ENCODE data around the gene DGLUCY. TPM values are rescaled to one million over a fixed set of nuclear protein-coding genes. Genes with fewer than 3 reads are reported as not detected.

The DGLUCY gene
- total and polyA plus RNA-seq, 4 donors, result 17.9 to 58.1 (median 24.9) TPM

DNA sequence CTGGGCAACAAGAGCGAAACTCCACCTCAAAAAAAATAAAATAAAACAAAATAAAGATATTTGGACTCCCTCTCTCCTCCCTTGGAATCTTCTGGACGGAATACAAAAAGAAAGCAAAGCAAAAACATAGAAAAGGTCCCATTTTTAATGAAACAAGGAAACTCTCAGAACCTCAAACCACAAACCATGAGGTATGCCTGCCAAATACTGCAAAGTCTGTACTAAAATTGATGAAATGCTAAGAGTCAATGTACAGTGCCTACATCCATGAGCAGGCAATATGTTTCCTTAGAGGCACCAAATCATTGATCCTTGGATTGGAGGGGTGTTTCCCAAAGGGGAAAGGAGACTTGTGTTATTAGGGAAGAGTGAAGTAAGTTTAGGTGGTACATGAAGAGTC, 45.2 kb upstream of the DGLUCY start:
- Histone ChIP-seq H3K9me3 (ENCODE audit: control insufficient read depth in 4 of 4, low read length in 3 of 4) (no peaks in the 10 kb centered on the region), H3K9ac (ENCODE audit: low read depth in 1 of 2, low read length in 2 of 2) (no peak overlapping the region), H3K27me3 (ENCODE audit: control insufficient read depth in 4 of 4, insufficient read depth in 4 of 4, low read length in 3 of 4) (no peaks in the 10 kb centered on the region), H3K4me1 (ENCODE audit: control insufficient read depth in 4 of 4, insufficient read depth in 4 of 4, low read length in 3 of 4) (no peaks in the 10 kb centered on the region), H3K4me3 (ENCODE audit: low read depth in 1 of 3, low read length in 3 of 3) (no peak overlapping the region), H3K36me3 (ENCODE audit: control insufficient read depth in 4 of 4, insufficient read depth in 3 of 4, low read depth in 1 of 4, low read length in 3 of 4) (no peaks in the 10 kb centered on the region), H3K27ac (ENCODE audit: low read depth in 1 of 2, low read length in 2 of 2) (no peak overlapping the region)
- TF ChIP-seq, protein P1, sequence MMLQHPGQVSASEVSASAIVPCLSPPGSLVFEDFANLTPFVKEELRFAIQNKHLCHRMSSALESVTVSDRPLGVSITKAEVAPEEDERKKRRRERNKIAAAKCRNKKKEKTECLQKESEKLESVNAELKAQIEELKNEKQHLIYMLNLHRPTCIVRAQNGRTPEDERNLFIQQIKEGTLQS (IDR thresholded peaks at IDR 0.05), result no peak
- TF ChIP-seq YY1 (IDR thresholded peaks at IDR 0.05), result no peak
- TF ChIP-seq TAF1 (conservative IDR thresholded peaks at IDR 0.05), result no peak
- no peak for TF ChIP-seq NR2F2 (IDR thresholded peaks at IDR 0.05)
- no peak for TF ChIP-seq RAD21 (IDR thresholded peaks at IDR 0.05)
- TF ChIP-seq SP1 (IDR thresholded peaks at IDR 0.05), result no peak
- WGBS, result 95% methylated on average over 2 of the region's 2 CpGs
- DNase-seq (ENCODE audit: low spot score), result no peak

DNA sequence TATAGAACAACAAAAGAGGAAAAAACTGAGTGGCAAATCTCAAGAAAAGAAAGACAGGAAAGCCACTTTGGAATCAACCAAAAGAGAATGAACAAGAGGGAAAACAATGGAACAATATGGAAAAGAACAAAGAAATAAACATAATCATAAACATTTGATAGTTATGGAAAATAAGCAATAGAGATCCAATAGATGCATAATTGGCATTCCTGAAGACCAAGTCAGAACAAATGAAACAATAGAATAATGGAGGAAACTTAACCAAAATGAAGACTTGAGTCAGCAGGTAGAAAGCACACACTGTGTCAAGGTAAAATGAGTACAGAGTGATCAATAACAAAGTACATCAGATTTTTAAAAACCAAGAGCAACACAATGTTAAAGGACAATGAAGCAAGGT, 43.3 kb upstream of the DGLUCY start:
- DNase-seq (ENCODE audit: low spot score), result no peak
- H3K9ac ChIP-seq (ENCODE audit: low read depth in 1 of 2, low read length in 2 of 2), result no peak overlapping the region
- TF ChIP-seq EGR1 (IDR thresholded peaks at IDR 0.05; ENCODE audit: low read depth in 2 of 2), result no peak
- TF ChIP-seq NR2F2 (IDR thresholded peaks at IDR 0.05), result no peak
- no peak for TF ChIP-seq SP1 (IDR thresholded peaks at IDR 0.05)
- no peak for TF ChIP-seq RXRA (IDR thresholded peaks at IDR 0.05)
- TF ChIP-seq, protein P2, sequence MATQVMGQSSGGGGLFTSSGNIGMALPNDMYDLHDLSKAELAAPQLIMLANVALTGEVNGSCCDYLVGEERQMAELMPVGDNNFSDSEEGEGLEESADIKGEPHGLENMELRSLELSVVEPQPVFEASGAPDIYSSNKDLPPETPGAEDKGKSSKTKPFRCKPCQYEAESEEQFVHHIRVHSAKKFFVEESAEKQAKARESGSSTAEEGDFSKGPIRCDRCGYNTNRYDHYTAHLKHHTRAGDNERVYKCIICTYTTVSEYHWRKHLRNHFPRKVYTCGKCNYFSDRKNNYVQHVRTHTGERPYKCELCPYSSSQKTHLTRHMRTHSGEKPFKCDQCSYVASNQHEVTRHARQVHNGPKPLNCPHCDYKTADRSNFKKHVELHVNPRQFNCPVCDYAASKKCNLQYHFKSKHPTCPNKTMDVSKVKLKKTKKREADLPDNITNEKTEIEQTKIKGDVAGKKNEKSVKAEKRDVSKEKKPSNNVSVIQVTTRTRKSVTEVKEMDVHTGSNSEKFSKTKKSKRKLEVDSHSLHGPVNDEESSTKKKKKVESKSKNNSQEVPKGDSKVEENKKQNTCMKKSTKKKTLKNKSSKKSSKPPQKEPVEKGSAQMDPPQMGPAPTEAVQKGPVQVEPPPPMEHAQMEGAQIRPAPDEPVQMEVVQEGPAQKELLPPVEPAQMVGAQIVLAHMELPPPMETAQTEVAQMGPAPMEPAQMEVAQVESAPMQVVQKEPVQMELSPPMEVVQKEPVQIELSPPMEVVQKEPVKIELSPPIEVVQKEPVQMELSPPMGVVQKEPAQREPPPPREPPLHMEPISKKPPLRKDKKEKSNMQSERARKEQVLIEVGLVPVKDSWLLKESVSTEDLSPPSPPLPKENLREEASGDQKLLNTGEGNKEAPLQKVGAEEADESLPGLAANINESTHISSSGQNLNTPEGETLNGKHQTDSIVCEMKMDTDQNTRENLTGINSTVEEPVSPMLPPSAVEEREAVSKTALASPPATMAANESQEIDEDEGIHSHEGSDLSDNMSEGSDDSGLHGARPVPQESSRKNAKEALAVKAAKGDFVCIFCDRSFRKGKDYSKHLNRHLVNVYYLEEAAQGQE (IDR thresholded peaks at IDR 0.05), result no peak
- no peak for TF ChIP-seq HNF4G (IDR thresholded peaks at IDR 0.05)
- TF ChIP-seq, protein P3, sequence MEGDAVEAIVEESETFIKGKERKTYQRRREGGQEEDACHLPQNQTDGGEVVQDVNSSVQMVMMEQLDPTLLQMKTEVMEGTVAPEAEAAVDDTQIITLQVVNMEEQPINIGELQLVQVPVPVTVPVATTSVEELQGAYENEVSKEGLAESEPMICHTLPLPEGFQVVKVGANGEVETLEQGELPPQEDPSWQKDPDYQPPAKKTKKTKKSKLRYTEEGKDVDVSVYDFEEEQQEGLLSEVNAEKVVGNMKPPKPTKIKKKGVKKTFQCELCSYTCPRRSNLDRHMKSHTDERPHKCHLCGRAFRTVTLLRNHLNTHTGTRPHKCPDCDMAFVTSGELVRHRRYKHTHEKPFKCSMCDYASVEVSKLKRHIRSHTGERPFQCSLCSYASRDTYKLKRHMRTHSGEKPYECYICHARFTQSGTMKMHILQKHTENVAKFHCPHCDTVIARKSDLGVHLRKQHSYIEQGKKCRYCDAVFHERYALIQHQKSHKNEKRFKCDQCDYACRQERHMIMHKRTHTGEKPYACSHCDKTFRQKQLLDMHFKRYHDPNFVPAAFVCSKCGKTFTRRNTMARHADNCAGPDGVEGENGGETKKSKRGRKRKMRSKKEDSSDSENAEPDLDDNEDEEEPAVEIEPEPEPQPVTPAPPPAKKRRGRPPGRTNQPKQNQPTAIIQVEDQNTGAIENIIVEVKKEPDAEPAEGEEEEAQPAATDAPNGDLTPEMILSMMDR (IDR thresholded peaks at IDR 0.05; ENCODE audit: low read depth, low read length, missing input control), result no peak
- TF ChIP-seq, protein P4, sequence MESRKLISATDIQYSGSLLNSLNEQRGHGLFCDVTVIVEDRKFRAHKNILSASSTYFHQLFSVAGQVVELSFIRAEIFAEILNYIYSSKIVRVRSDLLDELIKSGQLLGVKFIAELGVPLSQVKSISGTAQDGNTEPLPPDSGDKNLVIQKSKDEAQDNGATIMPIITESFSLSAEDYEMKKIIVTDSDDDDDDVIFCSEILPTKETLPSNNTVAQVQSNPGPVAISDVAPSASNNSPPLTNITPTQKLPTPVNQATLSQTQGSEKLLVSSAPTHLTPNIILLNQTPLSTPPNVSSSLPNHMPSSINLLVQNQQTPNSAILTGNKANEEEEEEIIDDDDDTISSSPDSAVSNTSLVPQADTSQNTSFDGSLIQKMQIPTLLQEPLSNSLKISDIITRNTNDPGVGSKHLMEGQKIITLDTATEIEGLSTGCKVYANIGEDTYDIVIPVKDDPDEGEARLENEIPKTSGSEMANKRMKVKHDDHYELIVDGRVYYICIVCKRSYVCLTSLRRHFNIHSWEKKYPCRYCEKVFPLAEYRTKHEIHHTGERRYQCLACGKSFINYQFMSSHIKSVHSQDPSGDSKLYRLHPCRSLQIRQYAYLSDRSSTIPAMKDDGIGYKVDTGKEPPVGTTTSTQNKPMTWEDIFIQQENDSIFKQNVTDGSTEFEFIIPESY (IDR thresholded peaks at IDR 0.05), result no peak
- TF ChIP-seq, protein P1 (IDR thresholded peaks at IDR 0.05), result no peak
- TF ChIP-seq TAF1 (conservative IDR thresholded peaks at IDR 0.05), result no peak
- no peak for TF ChIP-seq YY1 (IDR thresholded peaks at IDR 0.05)
- no peak for TF ChIP-seq GABPA (IDR thresholded peaks at IDR 0.05 in 1 of 2, conservative IDR thresholded peaks at IDR 0.05 in 1 of 2)
- TF ChIP-seq HNF4A (conservative IDR thresholded peaks at IDR 0.05), result no peak
- no peak for TF ChIP-seq JUND (IDR thresholded peaks at IDR 0.05)
- TF ChIP-seq RAD21 (IDR thresholded peaks at IDR 0.05), result no peak
- TF ChIP-seq, protein P5, sequence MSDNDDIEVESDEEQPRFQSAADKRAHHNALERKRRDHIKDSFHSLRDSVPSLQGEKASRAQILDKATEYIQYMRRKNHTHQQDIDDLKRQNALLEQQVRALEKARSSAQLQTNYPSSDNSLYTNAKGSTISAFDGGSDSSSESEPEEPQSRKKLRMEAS (IDR thresholded peaks at IDR 0.05), result no peak
- no peaks in the 10 kb centered on the region for H3K36me3 ChIP-seq (ENCODE audit: control insufficient read depth in 4 of 4, insufficient read depth in 3 of 4, low read depth in 1 of 4, low read length in 3 of 4)
- H3K4me1 ChIP-seq (ENCODE audit: control insufficient read depth in 4 of 4, insufficient read depth in 4 of 4, low read length in 3 of 4), result no peaks in the 10 kb centered on the region
- no peaks in the 10 kb centered on the region for H3K27me3 ChIP-seq (ENCODE audit: control insufficient read depth in 4 of 4, insufficient read depth in 4 of 4, low read length in 3 of 4)
- H3K9me3 ChIP-seq (ENCODE audit: control insufficient read depth in 4 of 4, low read length in 3 of 4), result no peaks in the 10 kb centered on the region
- no peak overlapping the region for H3K27ac ChIP-seq (ENCODE audit: low read depth in 1 of 2, low read length in 2 of 2)
- H3K4me3 ChIP-seq (ENCODE audit: low read depth in 1 of 3, low read length in 3 of 3), result no peak overlapping the region

Data from liver (tissue), 9 donors.